A673 (cell line): ENCODE measurements around the gene CARS2. TPM values are rescaled to one million over a fixed set of nuclear protein-coding genes. Genes with fewer than 3 reads are reported as not detected.

Experiments
- BruUV-seq: library from RNA; stranded (reverse); fragments of 400-500 nt; replicated peaks from 2 replicates; lab custom pipeline; 2021; lab: Mats Ljungman, UMichigan
- CTCF ChIA-PET: fragments of 300-600 bp; sonication (Branson Sonifier 250); formaldehyde crosslinking; loops from one replicate; lab custom pipeline; 2022; ENCODE audit warnings: antibody characterized with exemption; lab: Charles Lee
- POLR2A ChIA-PET: fragments of 300-600 bp; sonication (Branson Sonifier 250); formaldehyde crosslinking; loops from one replicate; lab custom pipeline; 2022; ENCODE audit warnings: antibody characterized with exemption; ENCODE audit not compliant: low non-redundant PET; lab: Charles Lee
- DNase-seq: peaks from one replicate; pipeline ENCODE4 v3.0.0-alpha.2; 2015; ENCODE audit warnings: low spot score
- H3K27ac ChIP-seq: fragments of 200-600 bp; sonication (generic); 2 replicates; pipeline ENCODE4 v1.5.1; 2016; ENCODE audit warnings: mixed run types, low read depth, mild to moderate bottlenecking, mixed read lengths, antibody characterized with exemption, low read length; ENCODE audit not compliant: poor library complexity, severe bottlenecking
- H3K27me3 ChIP-seq: fragments of 200-600 bp; sonication (generic); replicated peaks from 2 replicates; pipeline ENCODE4 v1.6.1; 2017; ENCODE audit warnings: mixed run types, low read depth, mild to moderate bottlenecking, mixed read lengths, antibody characterized with exemption, low read length; ENCODE audit not compliant: insufficient read depth, poor library complexity
- H3K36me3 ChIP-seq: fragments of 200-600 bp; sonication (generic); 2 replicates; pipeline ENCODE4 v1.6.1; 2016; ENCODE audit warnings: mixed run types, mild to moderate bottlenecking, mixed read lengths, antibody characterized with exemption, low read length; ENCODE audit not compliant: insufficient read depth, poor library complexity, severe bottlenecking
- H3K4me1 ChIP-seq: fragments of 200-600 bp; sonication (generic); 2 replicates; pipeline ENCODE4 v1.6.1; 2017; ENCODE audit warnings: mixed run types, mild to moderate bottlenecking, mixed read lengths, antibody characterized with exemption, low read length; ENCODE audit not compliant: insufficient read depth, poor library complexity, severe bottlenecking
- H3K4me3 ChIP-seq: fragments of 200-600 bp; sonication (generic); 2 replicates; pipeline ENCODE4 v1.5.1; 2016; ENCODE audit warnings: low read depth, mixed run types, mild to moderate bottlenecking, mixed read lengths, low read length; ENCODE audit not compliant: poor library complexity, severe bottlenecking
- H3K9me3 ChIP-seq: fragments of 200-600 bp; sonication (generic); 2 replicates; pipeline ENCODE4 v1.6.1; 2016; ENCODE audit warnings: mixed run types, low read depth, mild to moderate bottlenecking, mixed read lengths, antibody characterized with exemption, low read length; ENCODE audit not compliant: poor library complexity, severe bottlenecking
- CTCF ChIP-seq: fragments of 300-800, 200-600 bp; sonication (generic); conservative IDR thresholded peaks from 2 replicates; pipeline ENCODE4 v1.5.1; 2017; ENCODE audit warnings: low read depth, mild to moderate bottlenecking, antibody characterized with exemption, low read length, moderate library complexity, mixed read lengths
- EZH2 ChIP-seq: fragments of 200-600 bp; sonication (generic); IDR thresholded peaks from 2 replicates; pipeline ENCODE4 v1.6.1; 2017; ENCODE audit warnings: borderline replicate concordance, low read depth, mild to moderate bottlenecking, mixed read lengths, antibody characterized with exemption, low read length; ENCODE audit not compliant: poor library complexity, severe bottlenecking
- intact Hi-C: fragments of 100-400 bp; cut with micrococcal nuclease; formaldehyde crosslinking; loops from one replicate; pipeline ENCODE4 v1.10.0; 2022; ENCODE audit not compliant: unreplicated experiment
- total RNA-seq: library from RNA; stranded (reverse); gene quantifications from 2 replicates; pipeline ENCODE4 v1.2.3, GENCODE V29; 2021

CARS2 gene
- total RNA-seq, 1 experiment from 2014 or later = 71.4 TPM

DNA sequence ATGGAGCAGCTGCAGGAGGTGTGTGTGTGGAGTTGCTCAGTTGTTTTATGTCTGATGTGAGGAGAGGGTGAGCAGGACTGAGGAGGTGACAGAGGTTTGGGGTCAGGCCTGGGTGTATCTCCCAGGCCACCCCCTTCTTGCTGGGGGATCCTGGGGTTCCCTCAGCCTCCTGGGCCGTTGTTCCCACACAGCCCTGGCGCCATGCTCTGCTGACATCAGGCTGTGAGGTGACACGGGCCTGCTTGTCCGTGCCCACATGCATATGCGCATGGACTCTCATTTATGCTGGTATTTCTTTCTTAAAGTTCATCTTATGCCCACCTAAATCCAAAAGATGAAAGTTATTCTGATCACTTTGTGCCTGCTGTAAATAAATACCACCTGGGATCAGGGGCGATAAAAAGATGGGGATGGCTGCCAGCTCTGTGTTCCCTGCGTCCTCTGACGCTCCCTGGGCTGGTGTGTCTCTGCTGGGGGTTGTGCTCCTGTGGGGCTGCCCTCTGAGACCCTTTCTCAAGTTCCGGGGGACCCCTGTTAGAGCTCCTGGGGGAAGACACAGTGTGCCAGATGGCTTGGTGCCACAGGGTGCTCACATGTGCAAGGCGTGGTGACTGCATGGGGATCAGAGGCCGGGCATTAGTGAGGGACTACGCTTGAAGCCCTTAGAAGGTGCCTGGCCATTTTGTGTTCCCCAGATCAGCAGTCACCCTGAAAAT lies 78.0 kb downstream of the CARS2 start:
- DNase-seq = no peak
- POLR2A ChIA-PET = no interaction called here
- CTCF ChIA-PET = no interaction called here
- no TSS peak for BruUV-seq
- TF ChIP-seq CTCF (no peak), EZH2 (no peak)
- intact Hi-C loops = no loop called here
- Histone ChIP-seq H3K27ac (no peak overlapping the region), H3K4me1 (peaks cover 10% of the 10 kb centered on the region), H3K27me3 (no peaks in the 10 kb centered on the region), H3K36me3 (peaks cover 3% of the 10 kb centered on the region), H3K9me3 (no peaks in the 10 kb centered on the region), H3K4me3 (no peak overlapping the region)

DNA sequence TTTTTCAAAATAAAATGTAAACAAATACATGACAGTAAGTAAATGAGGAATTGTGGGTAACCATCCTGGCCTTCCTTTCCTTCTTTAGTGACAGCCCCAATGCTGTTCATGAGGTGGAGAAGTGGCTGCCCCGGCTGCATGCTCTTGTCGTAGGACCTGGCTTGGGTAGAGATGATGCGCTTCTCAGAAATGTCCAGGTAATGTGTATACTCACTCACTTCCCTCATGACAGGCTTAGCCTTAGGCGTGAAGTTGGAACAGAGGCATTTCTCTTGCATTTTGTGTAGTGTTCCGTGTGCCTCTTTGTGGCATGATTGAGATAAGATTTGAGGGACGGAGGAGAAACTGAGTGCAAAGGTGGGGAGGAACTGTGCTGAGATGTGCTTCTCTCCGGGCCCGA lies 78.6 kb downstream of the CARS2 start:
- intact Hi-C loops = no loop called here
- no peak for TF ChIP-seq CTCF
- TF ChIP-seq EZH2 = no peak
- Histone ChIP-seq H3K27me3 (no peaks in the 10 kb centered on the region), H3K4me3 (no peak overlapping the region), H3K36me3 (peaks cover 3% of the 10 kb centered on the region), H3K4me1 (peaks cover 10% of the 10 kb centered on the region), H3K27ac (no peak overlapping the region), H3K9me3 (no peaks in the 10 kb centered on the region)
- ChIA-PET CTCF (no interaction called here), POLR2A (no interaction called here)
- no peak for DNase-seq
- no TSS peak for BruUV-seq

DNA sequence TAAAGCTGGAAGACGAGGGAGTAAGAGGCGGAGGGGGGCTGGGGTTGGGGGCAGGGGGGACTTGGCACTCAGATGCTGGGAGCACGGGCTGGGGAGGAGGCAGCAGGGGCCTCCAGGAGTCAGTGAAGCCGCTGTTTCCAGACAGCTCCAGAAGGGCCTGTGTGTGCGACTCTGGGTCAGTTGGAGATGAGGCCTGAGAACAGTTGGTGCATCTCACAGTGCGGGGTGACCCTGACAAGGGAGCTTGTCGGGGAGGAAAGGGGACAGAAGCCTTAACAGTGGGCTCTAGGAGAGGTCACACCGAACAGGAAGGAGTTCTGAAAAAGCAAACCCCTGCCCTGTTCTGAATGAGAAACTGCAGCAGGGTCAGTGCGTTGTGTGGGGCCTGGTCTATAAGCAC lies 79.4 kb downstream of the CARS2 start:
- Histone ChIP-seq H3K4me3 (no peak overlapping the region), H3K27me3 (no peaks in the 10 kb centered on the region), H3K4me1 (peaks cover 10% of the 10 kb centered on the region), H3K27ac (no peak overlapping the region), H3K9me3 (no peaks in the 10 kb centered on the region), H3K36me3 (peaks cover 3% of the 10 kb centered on the region)
- intact Hi-C loops = no loop called here
- BruUV-seq = no TSS peak
- CTCF ChIA-PET = no interaction called here
- no peak for TF ChIP-seq CTCF
- no peak for TF ChIP-seq EZH2
- DNase-seq = no peak
- POLR2A ChIA-PET = no interaction called here
